ENCODE measurements around the gene PBX3. TPM values are rescaled to one million over a fixed set of nuclear protein-coding genes. Genes with fewer than 3 reads are reported as not detected.

The PBX3 gene
- total RNA-seq, 2 donors from 2014 or later = 37.5 to 46.1 TPM

DNA sequence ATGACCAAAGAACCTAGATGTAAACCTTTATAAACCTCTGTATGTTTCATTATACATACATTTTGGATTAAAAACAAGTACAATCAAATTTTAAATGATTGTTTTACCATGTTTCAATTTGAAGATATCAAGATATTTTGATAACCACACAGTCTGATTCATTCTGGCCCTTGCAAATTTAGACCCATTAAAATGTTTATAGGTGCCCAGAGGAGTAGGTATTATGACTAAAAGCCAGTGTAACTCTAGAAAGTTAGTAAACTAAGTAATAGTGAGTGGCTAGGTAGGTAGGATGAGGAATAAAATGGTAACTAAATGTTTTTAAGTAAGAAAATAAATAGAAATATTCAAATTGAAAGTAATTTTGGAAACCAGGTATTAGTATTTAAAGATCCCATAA lies 165.5 kb downstream of the PBX3 start:
- H3K36me3 ChIP-seq (ENCODE audit: control insufficient read depth, insufficient read depth, low read length) = no peaks in the 10 kb centered on the region
- Mint-ChIP-seq H3K27me3 (ENCODE audit: insufficient read depth) (no peaks in the 10 kb centered on the region), H3K27ac (no peak overlapping the region), H3K9me3 (no peaks in the 10 kb centered on the region), H3K4me3 (no peak overlapping the region), H3K36me3 (ENCODE audit: low read depth) (no peaks in the 10 kb centered on the region), H3K4me1 (peaks cover 34% of the 10 kb centered on the region)
- H3K27me3 ChIP-seq (ENCODE audit: control insufficient read depth, insufficient read depth, low read length, poor library complexity, severe bottlenecking) = no peaks in the 10 kb centered on the region
- H3K4me1 ChIP-seq (ENCODE audit: control insufficient read depth, insufficient read depth, low read length) = no peaks in the 10 kb centered on the region
- H3K27ac ChIP-seq (ENCODE audit: low read depth, low read length) = no peak overlapping the region
- no peak for DNase-seq
- no peak overlapping the region for H3K4me3 ChIP-seq (ENCODE audit: low read length)
- TF ChIP-seq, protein P1, sequence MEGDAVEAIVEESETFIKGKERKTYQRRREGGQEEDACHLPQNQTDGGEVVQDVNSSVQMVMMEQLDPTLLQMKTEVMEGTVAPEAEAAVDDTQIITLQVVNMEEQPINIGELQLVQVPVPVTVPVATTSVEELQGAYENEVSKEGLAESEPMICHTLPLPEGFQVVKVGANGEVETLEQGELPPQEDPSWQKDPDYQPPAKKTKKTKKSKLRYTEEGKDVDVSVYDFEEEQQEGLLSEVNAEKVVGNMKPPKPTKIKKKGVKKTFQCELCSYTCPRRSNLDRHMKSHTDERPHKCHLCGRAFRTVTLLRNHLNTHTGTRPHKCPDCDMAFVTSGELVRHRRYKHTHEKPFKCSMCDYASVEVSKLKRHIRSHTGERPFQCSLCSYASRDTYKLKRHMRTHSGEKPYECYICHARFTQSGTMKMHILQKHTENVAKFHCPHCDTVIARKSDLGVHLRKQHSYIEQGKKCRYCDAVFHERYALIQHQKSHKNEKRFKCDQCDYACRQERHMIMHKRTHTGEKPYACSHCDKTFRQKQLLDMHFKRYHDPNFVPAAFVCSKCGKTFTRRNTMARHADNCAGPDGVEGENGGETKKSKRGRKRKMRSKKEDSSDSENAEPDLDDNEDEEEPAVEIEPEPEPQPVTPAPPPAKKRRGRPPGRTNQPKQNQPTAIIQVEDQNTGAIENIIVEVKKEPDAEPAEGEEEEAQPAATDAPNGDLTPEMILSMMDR (conservative IDR thresholded peaks at IDR 0.05) = no peak
- no peak overlapping the region for H3K9ac ChIP-seq (ENCODE audit: extremely low read depth, low read length, poor library complexity, severe bottlenecking)
- H3K9me3 ChIP-seq (ENCODE audit: control insufficient read depth, low read length) = no peaks in the 10 kb centered on the region

DNA sequence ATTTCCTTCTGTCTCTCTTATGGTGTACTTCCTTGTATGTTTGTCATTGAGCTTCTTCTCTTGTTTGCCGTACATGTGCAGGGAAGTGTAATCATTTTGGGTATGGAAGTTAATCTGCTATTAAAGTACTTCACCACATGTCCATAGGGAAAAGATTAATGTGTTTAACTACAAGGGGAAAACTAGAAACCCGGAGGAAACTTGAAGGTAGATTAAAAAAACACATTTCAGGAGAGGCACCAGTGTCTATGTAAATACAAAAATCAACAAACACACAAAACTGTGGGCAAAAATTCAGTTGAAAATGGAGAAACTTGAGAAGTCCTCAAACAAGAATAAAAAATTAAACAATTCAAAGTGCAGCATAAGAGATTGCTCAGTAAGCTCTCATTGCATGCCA lies 166.4 kb downstream of the PBX3 start:
- TF ChIP-seq, protein P1 (conservative IDR thresholded peaks at IDR 0.05) = no peak
- H3K36me3 ChIP-seq (ENCODE audit: control insufficient read depth, insufficient read depth, low read length) = no peaks in the 10 kb centered on the region
- Mint-ChIP-seq H3K36me3 (ENCODE audit: low read depth) (no peaks in the 10 kb centered on the region), H3K9me3 (no peaks in the 10 kb centered on the region), H3K27ac (no peak overlapping the region), H3K4me3 (no peak overlapping the region), H3K4me1 (peaks cover 26% of the 10 kb centered on the region), H3K27me3 (ENCODE audit: insufficient read depth) (no peaks in the 10 kb centered on the region)
- H3K9me3 ChIP-seq (ENCODE audit: control insufficient read depth, low read length) = no peaks in the 10 kb centered on the region
- WGBS, 2 experiments (ENCODE audit: insufficient coverage in 1 of 2, insufficient read length in 1 of 2) = 100% methylated on average over 2 of the region's 2 CpGs; no CpG with 5 or more reads in 1 of the 2 experiments
- no peak overlapping the region for H3K27ac ChIP-seq (ENCODE audit: low read depth, low read length)
- H3K4me3 ChIP-seq (ENCODE audit: low read length) = no peak overlapping the region
- DNase-seq = no peak
- H3K9ac ChIP-seq (ENCODE audit: extremely low read depth, low read length, poor library complexity, severe bottlenecking) = no peak overlapping the region
- no peaks in the 10 kb centered on the region for H3K27me3 ChIP-seq (ENCODE audit: control insufficient read depth, insufficient read depth, low read length, poor library complexity, severe bottlenecking)
- H3K4me1 ChIP-seq (ENCODE audit: control insufficient read depth, insufficient read depth, low read length) = no peaks in the 10 kb centered on the region

DNA sequence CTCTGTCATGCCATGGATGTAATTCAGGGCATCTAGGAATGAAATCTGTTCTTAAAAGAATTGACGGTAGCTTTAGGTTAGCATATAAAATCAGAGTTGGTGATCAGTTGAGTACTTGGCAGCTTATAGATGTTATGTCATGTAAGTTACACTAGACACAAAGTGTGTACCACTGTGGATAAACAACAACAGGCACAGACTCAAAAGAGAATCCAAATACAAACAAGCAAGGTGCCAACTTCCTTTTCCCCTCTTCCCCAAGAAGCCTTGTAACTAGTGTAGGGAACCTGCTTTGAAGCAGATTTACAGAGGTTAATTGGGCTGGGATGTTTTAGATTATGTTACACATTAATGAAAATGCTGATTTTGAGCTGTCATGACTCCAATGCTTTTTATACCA lies 167.2 kb downstream of the PBX3 start:
- DNase-seq = no peak
- H3K9ac ChIP-seq (ENCODE audit: extremely low read depth, low read length, poor library complexity, severe bottlenecking) = no peak overlapping the region
- Mint-ChIP-seq H3K9me3 (no peaks in the 10 kb centered on the region), H3K27ac (no peak overlapping the region), H3K27me3 (ENCODE audit: insufficient read depth) (no peaks in the 10 kb centered on the region), H3K4me3 (no peak overlapping the region), H3K4me1 (peaks cover 26% of the 10 kb centered on the region), H3K36me3 (ENCODE audit: low read depth) (peaks cover 3% of the 10 kb centered on the region)
- no peak overlapping the region for H3K27ac ChIP-seq (ENCODE audit: low read depth, low read length)
- no peaks in the 10 kb centered on the region for H3K4me1 ChIP-seq (ENCODE audit: control insufficient read depth, insufficient read depth, low read length)
- H3K27me3 ChIP-seq (ENCODE audit: control insufficient read depth, insufficient read depth, low read length, poor library complexity, severe bottlenecking) = no peaks in the 10 kb centered on the region
- H3K9me3 ChIP-seq (ENCODE audit: control insufficient read depth, low read length) = no peaks in the 10 kb centered on the region
- H3K36me3 ChIP-seq (ENCODE audit: control insufficient read depth, insufficient read depth, low read length) = no peaks in the 10 kb centered on the region
- TF ChIP-seq, protein P1 (conservative IDR thresholded peaks at IDR 0.05) = no peak
- no peak overlapping the region for H3K4me3 ChIP-seq (ENCODE audit: low read length)
- 88 to 94% methylated on average over 1 of the region's 1 CpG for WGBS, 2 experiments (ENCODE audit: insufficient coverage in 1 of 2, insufficient read length in 1 of 2)
